ENCODE data around the gene NEK6.

NEK6 gene

DNA sequence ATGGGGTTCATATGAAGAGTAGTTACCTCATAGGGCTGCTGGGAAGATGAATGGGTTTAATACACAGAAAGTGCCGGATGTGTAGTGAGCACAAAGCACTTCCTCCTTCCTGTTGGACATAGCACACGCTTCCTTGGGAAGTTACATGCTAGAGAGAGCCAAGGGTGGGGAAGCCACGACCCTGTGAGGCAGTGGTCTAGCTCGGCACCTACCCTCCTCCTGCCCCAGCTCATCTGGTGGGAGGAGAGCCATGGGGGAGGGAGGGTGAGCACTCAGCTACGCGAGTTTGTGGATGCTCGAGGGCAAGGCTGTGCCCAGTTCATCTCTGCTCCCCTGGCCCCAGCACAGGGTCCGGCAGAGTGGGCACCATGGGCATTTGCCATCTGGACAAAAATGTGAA is 43.6 kb upstream of the NEK6 start:
- Histone ChIP-seq H3K27me3 (ENCODE audit: insufficient read depth, insufficient read length) (no peaks in the 10 kb centered on the region), H3K9ac (ENCODE audit: insufficient read length, low read depth) (no peak overlapping the region), H3K4me1 (ENCODE audit: insufficient read depth, insufficient read length) (peaks cover 7% of the 10 kb centered on the region), H3K36me3 (ENCODE audit: insufficient read depth, insufficient read length, low read length) (no peaks in the 10 kb centered on the region), H3K9me3 (ENCODE audit: insufficient read depth, low read length) (no peaks in the 10 kb centered on the region), H3K4me3 (ENCODE audit: insufficient read length, low read depth) (no peak overlapping the region)
- no peak for TF ChIP-seq YY1 (IDR thresholded peaks at IDR 0.05; ENCODE audit: insufficient read depth, insufficient read length)
- no peak for TF ChIP-seq SUZ12 (IDR thresholded peaks at IDR 0.05; ENCODE audit: extremely low read depth, insufficient read depth, insufficient read length)
- no peak for TF ChIP-seq ZNF274 (IDR thresholded peaks at IDR 0.05; ENCODE audit: low read depth, low read length)
- no peak for DNase-seq (ENCODE audit: low read depth, low spot score)

DNA sequence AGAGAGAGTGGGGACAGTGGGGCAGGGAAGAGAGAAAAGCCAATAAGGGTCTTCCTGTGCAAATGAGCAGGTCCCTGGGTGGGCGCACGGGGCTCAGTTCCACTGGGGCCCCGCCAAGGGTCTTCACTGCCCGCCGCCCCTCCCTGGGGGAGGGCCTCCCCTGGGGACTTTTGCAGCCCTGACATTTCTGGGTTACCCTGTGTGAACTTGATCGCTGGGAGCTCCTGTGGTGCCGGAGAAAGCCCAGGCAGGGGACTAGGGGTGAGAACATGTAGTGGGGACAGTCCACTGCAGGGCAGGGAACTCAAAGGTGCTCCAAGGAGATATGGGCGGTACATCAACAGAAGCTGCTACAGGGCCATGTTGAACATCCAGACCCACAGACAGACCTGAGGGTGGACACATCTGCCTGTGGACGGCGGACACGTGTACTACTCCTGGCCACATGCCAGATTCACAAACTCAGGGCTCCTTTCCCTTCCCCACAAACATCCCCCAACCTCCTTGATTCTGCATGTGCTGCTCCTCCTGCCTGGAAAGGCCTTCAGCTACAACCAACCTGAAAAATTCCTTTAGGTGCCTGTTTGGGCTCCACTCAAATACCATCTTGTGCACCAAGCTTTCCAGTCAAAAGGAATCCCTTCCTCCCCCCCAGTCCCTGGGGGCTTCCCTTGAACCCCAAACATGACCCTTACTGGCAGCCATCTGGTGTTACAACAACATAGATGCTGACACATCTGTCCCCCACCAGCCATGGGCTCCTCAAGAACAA is 43.0 kb upstream of the NEK6 start:
- H3K4me1 ChIP-seq (ENCODE audit: insufficient read depth, insufficient read length) = peaks cover 7% of the 10 kb centered on the region
- H3K36me3 ChIP-seq (ENCODE audit: insufficient read depth, insufficient read length, low read length) = no peaks in the 10 kb centered on the region
- TF ChIP-seq SUZ12 (IDR thresholded peaks at IDR 0.05; ENCODE audit: extremely low read depth, insufficient read depth, insufficient read length) (no peak), YY1 (IDR thresholded peaks at IDR 0.05; ENCODE audit: insufficient read depth, insufficient read length) (no peak), ZNF274 (IDR thresholded peaks at IDR 0.05; ENCODE audit: low read depth, low read length) (no peak)
- no peak overlapping the region for H3K9ac ChIP-seq (ENCODE audit: insufficient read length, low read depth)
- no peak for DNase-seq (ENCODE audit: low read depth, low spot score)
- no peaks in the 10 kb centered on the region for H3K27me3 ChIP-seq (ENCODE audit: insufficient read depth, insufficient read length)
- no peak overlapping the region for H3K4me3 ChIP-seq (ENCODE audit: insufficient read length, low read depth)
- H3K9me3 ChIP-seq (ENCODE audit: insufficient read depth, low read length) = no peaks in the 10 kb centered on the region

DNA sequence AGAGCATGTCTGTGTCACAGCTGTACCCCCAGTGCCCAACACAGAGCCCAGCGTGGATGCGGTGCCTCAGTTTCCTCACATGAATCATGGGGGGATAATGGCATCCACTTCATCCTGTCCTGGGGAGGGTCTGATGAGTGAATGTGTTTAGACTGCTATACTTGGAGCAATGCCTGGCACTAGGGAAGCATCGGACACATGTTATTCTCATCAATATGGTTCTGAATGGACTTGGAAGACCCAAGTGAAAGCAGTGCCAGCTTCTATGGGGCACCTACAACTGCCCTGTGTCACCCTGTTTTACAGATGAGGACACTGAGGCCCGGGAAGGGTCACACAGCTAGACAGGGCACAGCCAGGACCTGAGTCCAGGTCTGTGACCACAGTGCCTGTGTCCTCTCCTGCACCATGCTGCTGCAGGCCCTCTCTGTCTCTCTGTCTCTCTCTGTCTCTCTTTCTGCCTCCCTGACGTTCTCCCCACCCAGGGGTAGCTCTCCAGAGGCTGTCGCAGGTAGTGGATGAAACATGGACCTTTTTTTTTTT is 42.3 kb upstream of the NEK6 start:
- Histone ChIP-seq H3K4me1 (ENCODE audit: insufficient read depth, insufficient read length) (peaks cover 8% of the 10 kb centered on the region), H3K4me3 (ENCODE audit: insufficient read length, low read depth) (no peak overlapping the region), H3K9ac (ENCODE audit: insufficient read length, low read depth) (no peak overlapping the region)

GRCh38 chr9:124215956-124216355 is 41.8 kb upstream of the NEK6 start:
- H3K4me3 ChIP-seq (ENCODE audit: insufficient read length, low read depth) = no peak overlapping the region
- H3K36me3 ChIP-seq (ENCODE audit: insufficient read depth, insufficient read length, low read length) = no peaks in the 10 kb centered on the region
- TF ChIP-seq SUZ12 (IDR thresholded peaks at IDR 0.05; ENCODE audit: extremely low read depth, insufficient read depth, insufficient read length) (no peak), ZNF274 (IDR thresholded peaks at IDR 0.05; ENCODE audit: low read depth, low read length) (no peak), YY1 (IDR thresholded peaks at IDR 0.05; ENCODE audit: insufficient read depth, insufficient read length) (no peak)
- peaks cover 8% of the 10 kb centered on the region for H3K4me1 ChIP-seq (ENCODE audit: insufficient read depth, insufficient read length)
- H3K27me3 ChIP-seq (ENCODE audit: insufficient read depth, insufficient read length) = no peaks in the 10 kb centered on the region
- no peaks in the 10 kb centered on the region for H3K9me3 ChIP-seq (ENCODE audit: insufficient read depth, low read length)
- DNase-seq (ENCODE audit: low read depth, low spot score) = no peak
- H3K9ac ChIP-seq (ENCODE audit: insufficient read length, low read depth) = no peak overlapping the region

More for the DNA sequence above, 42.3 kb upstream of the NEK6 start:
- DNase-seq (ENCODE audit: low read depth, low spot score) = no peak
- H3K9me3 ChIP-seq (ENCODE audit: insufficient read depth, low read length) = no peaks in the 10 kb centered on the region
- no peak for TF ChIP-seq SUZ12 (IDR thresholded peaks at IDR 0.05; ENCODE audit: extremely low read depth, insufficient read depth, insufficient read length)
- TF ChIP-seq YY1 (IDR thresholded peaks at IDR 0.05; ENCODE audit: insufficient read depth, insufficient read length) = no peak
- TF ChIP-seq ZNF274 (IDR thresholded peaks at IDR 0.05; ENCODE audit: low read depth, low read length) = no peak
- no peaks in the 10 kb centered on the region for H3K27me3 ChIP-seq (ENCODE audit: insufficient read depth, insufficient read length)
- H3K36me3 ChIP-seq (ENCODE audit: insufficient read depth, insufficient read length, low read length) = no peaks in the 10 kb centered on the region

DNA sequence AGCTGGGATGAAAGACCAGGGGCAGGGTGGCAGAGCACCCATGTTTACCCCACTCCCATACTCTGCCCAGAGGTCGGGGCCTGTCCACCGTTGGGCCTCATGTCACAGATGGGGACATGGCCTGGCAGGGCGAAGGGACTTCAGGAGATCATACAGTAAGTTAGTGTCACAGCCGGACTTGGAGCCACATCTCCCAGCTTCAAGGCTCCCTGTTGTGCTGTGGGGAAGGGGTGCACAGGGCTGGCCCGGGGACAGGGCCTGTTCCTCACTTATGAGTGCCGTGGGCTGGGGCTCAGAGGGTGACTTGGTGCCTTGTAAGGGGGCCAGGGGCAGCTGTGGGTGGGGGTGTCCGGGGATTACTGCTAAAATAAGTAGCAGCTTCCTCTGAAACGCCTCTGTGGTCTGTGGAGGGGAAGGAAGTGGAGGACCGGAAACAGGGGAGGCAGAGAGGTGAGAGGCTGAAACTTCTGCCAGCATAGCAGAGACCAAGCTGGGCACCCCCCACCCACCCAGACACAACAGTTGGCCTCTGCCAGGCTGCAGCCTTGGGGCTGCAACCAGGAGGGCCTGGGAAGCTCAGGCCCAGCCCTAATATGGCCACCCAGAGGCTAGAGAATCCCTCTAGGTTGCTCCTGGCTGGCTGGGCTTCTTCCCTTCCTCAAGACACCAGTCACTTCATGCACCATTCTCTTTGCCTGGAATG is 41.1 kb upstream of the NEK6 start:
- Histone ChIP-seq H3K9ac (ENCODE audit: insufficient read length, low read depth) (no peak overlapping the region), H3K4me3 (ENCODE audit: insufficient read length, low read depth) (no peak overlapping the region), H3K27me3 (ENCODE audit: insufficient read depth, insufficient read length) (no peaks in the 10 kb centered on the region), H3K4me1 (ENCODE audit: insufficient read depth, insufficient read length) (peaks cover 8% of the 10 kb centered on the region), H3K9me3 (ENCODE audit: insufficient read depth, low read length) (no peaks in the 10 kb centered on the region), H3K36me3 (ENCODE audit: insufficient read depth, insufficient read length, low read length) (no peaks in the 10 kb centered on the region)
- no peak for TF ChIP-seq ZNF274 (IDR thresholded peaks at IDR 0.05; ENCODE audit: low read depth, low read length)
- no peak for TF ChIP-seq SUZ12 (IDR thresholded peaks at IDR 0.05; ENCODE audit: extremely low read depth, insufficient read depth, insufficient read length)
- no peak for TF ChIP-seq YY1 (IDR thresholded peaks at IDR 0.05; ENCODE audit: insufficient read depth, insufficient read length)
- no peak for DNase-seq (ENCODE audit: low read depth, low spot score)

- Histone ChIP-seq H3K9ac (ENCODE audit: insufficient read length, low read depth) (no peak overlapping the region), H3K9me3 (ENCODE audit: insufficient read depth, low read length) (no peaks in the 10 kb centered on the region), H3K27me3 (ENCODE audit: insufficient read depth, insufficient read length) (no peaks in the 10 kb centered on the region), H3K36me3 (ENCODE audit: insufficient read depth, insufficient read length, low read length) (no peaks in the 10 kb centered on the region), H3K4me1 (ENCODE audit: insufficient read depth, insufficient read length) (peaks cover 8% of the 10 kb centered on the region), H3K4me3 (ENCODE audit: insufficient read length, low read depth) (no peak overlapping the region)
- no peak for DNase-seq (ENCODE audit: low read depth, low spot score)
- TF ChIP-seq YY1 (IDR thresholded peaks at IDR 0.05; ENCODE audit: insufficient read depth, insufficient read length) = no peak
- TF ChIP-seq SUZ12 (IDR thresholded peaks at IDR 0.05; ENCODE audit: extremely low read depth, insufficient read depth, insufficient read length) = no peak
- TF ChIP-seq ZNF274 (IDR thresholded peaks at IDR 0.05; ENCODE audit: low read depth, low read length) = no peak
Measured at GRCh38 chr9:124217836-124218437, 39.8 kb upstream of the NEK6 start.

Measured in NT2/D1 (cell line).